HG03558 (cell line): ENCODE measurements around the gene FZD2.
"Not testable (repeated sequence)": the region's sequence is repeated elsewhere in the genome, so short reads cannot be mapped to it uniquely, and the experiment has no call there.

Experiments used
- ATAC-seq: cut with Tn5 transposase; IDR thresholded peaks from one replicate; pipeline ENCODE4 v1.9.1; 2021; ENCODE audit warnings: moderate number of reproducible peaks; ENCODE audit not compliant: unreplicated experiment; ENCODE audit errors: extremely low read depth

The FZD2 gene

GRCh38 chr17:44568945-44569858 is 11.9 kb downstream of the FZD2 start:
- ATAC-seq: no peak

- ATAC-seq: no peak
These were observed 15.5 kb downstream of the FZD2 start for GRCh38 chr17:44572801-44573200.

- ATAC-seq: no peak
These were observed 18.1 kb downstream of the FZD2 start for GRCh38 chr17:44575403-44575802.

GRCh38 chr17:44578947-44579346 is 21.7 kb downstream of the FZD2 start:
- ATAC-seq: no peak

- ATAC-seq: no peak
These were observed 24.6 kb downstream of the FZD2 start for GRCh38 chr17:44581868-44582267.

- no peak for ATAC-seq
These were observed 27.2 kb downstream of the FZD2 start for GRCh38 chr17:44584443-44584842.

GRCh38 chr17:44585315-44585714 is 28.0 kb downstream of the FZD2 start:
- no peak for ATAC-seq

GRCh38 chr17:44587339-44587738 is 30.1 kb downstream of the FZD2 start:
- ATAC-seq: no peak

- ATAC-seq: no peak
These were observed 32.2 kb downstream of the FZD2 start for GRCh38 chr17:44589316-44590071.

GRCh38 chr17:44590072-44590462 is 32.8 kb downstream of the FZD2 start:
- ATAC-seq: not testable (repeated sequence)

- ATAC-seq: not testable (repeated sequence)
These were observed 33.5 kb downstream of the FZD2 start for GRCh38 chr17:44590762-44591161.

GRCh38 chr17:44591206-44591605 is 33.9 kb downstream of the FZD2 start:
- no peak for ATAC-seq

GRCh38 chr17:44593156-44593555 is 35.9 kb downstream of the FZD2 start:
- ATAC-seq: no peak

GRCh38 chr17:44595216-44595775 is 38.0 kb downstream of the FZD2 start:
- ATAC-seq: no peak

- ATAC-seq: no peak
These were observed 41.0 kb downstream of the FZD2 start for GRCh38 chr17:44598329-44598728.

GRCh38 chr17:44598932-44599297 is 41.6 kb downstream of the FZD2 start:
- no peak for ATAC-seq

- no peak for ATAC-seq
These were observed 42.3 kb downstream of the FZD2 start for GRCh38 chr17:44599298-44600175.

GRCh38 chr17:44601539-44601938 is 44.3 kb downstream of the FZD2 start:
- ATAC-seq: no peak

GRCh38 chr17:44601973-44602372 is 44.7 kb downstream of the FZD2 start:
- no peak for ATAC-seq

GRCh38 chr17:44602390-44602789 is 45.1 kb downstream of the FZD2 start:
- no peak for ATAC-seq
